ENCODE data around the gene GPC4.

GPC4 gene

DNA sequence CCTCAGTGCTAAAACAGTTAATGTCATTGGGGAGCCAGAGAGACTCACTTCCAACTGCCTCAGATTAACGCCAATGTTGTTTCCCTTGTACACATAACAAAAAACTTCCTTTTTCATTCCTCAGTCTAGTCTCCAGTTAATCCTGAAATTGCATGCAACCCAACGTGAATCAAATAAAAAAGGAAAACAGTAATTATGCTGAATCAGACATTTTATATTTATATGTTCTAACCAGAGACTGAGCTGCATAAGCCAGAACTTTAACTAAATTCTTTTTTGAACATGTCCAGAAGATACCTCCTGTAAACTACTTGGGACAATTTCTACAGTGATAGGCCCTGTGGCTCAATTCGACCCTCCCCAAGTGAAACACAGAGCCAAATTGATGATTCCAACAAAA is 4.7 kb downstream of the GPC4 start:
- H3K27ac ChIP-seq = no peak overlapping the region
- TF ChIP-seq, protein P1, sequence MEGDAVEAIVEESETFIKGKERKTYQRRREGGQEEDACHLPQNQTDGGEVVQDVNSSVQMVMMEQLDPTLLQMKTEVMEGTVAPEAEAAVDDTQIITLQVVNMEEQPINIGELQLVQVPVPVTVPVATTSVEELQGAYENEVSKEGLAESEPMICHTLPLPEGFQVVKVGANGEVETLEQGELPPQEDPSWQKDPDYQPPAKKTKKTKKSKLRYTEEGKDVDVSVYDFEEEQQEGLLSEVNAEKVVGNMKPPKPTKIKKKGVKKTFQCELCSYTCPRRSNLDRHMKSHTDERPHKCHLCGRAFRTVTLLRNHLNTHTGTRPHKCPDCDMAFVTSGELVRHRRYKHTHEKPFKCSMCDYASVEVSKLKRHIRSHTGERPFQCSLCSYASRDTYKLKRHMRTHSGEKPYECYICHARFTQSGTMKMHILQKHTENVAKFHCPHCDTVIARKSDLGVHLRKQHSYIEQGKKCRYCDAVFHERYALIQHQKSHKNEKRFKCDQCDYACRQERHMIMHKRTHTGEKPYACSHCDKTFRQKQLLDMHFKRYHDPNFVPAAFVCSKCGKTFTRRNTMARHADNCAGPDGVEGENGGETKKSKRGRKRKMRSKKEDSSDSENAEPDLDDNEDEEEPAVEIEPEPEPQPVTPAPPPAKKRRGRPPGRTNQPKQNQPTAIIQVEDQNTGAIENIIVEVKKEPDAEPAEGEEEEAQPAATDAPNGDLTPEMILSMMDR (conservative IDR thresholded peaks at IDR 0.05) = no peak
- no peak for TF ChIP-seq ZFX (IDR thresholded peaks at IDR 0.05)

DNA sequence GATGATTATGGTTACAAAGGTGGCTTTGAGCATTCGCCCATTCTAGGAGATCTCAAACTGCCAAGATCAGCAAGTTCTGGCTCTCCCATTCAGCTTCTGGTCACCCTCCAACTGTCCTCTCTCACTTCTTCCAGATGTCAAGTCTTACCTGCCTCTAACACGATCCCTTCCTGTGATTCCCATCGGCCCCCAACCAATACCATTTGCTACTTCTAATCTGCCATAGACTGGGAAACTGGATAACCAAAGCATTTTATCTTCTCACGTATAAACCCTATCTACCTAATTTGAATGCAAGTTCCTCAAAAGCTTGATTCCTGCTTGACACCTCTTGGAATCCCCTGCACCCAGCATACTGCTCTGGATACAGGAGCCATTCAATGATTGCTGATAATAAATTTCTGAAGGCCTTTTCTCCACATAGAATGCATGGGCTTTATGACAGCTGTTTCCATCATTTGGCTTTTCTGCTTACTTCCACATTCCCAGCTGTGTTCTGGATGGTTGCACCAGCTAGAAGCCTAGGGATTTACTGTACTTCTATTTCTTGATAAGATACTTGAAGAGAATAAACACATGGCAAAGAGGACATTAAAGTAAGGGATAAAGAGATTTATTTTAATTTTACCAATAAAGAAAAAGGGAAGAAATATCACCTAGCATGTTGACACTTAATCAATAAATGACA is 9.6 kb downstream of the GPC4 start:
- TF ChIP-seq, protein P1 (conservative IDR thresholded peaks at IDR 0.05) = no peak
- no peak for TF ChIP-seq ZFX (IDR thresholded peaks at IDR 0.05)
- H3K27ac ChIP-seq = no peak overlapping the region

DNA sequence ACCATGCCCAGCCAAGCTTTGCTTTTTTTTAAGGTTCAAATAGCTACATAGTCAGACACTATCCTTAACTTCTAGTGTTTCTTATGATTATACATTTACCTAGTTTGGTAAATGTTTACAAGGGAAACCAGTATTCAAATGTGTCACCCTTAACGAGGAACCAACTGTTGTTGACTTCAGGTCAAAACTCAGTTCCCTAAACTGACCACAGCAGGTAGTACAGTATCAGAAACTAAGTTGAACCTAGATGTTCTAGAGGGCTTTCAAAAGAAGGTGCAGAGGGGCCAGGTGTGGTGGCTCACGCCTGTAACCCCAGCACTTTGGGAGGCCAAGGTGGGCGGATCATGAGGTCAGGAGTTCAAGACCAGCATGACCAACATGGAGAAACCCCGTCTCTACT is 11.3 kb downstream of the GPC4 start:
- H3K27ac ChIP-seq = no peak overlapping the region
- TF ChIP-seq ZFX (IDR thresholded peaks at IDR 0.05) = no peak
- TF ChIP-seq, protein P1 (conservative IDR thresholded peaks at IDR 0.05) = no peak

DNA sequence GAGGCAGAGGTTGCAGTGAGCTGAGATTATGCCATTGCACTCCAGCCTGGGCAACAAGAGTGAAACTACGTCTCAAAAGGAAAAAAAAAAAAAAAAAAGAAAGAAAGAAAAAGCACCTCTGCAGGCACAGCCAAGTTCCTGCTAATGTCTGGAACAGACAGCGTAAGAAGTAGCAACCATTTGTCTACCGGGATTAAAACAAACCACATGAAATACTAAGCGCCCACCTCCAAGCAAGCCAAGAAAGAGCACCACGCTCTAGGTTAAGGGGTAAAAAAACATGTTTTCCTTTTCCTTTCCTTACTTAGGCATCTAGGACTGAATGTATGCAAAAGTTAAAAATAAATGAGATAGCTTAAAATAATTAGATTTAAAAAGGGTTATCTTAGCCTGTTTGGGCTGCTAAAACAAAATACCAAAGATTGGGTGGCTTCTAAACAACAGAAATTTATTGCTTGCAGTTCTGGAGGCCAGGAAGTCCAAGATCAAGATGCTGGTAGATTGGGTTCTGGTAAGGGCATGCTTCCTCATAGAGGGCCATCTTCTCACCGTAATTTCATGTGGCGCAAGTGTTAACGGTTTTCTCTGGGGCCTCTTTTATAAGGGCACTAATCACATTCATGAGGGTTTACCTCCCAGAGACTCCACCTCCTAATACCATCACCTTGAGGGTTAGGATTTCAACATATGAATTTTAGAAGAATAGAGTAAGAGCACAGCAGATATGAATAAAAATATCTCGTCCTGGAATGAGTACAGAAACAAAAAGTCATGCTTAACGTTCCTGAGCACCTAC is 12.3 kb downstream of the GPC4 start:
- TF ChIP-seq, protein P1 (conservative IDR thresholded peaks at IDR 0.05) = no peak
- no peak for TF ChIP-seq ZFX (IDR thresholded peaks at IDR 0.05)
- no peak overlapping the region for H3K27ac ChIP-seq

DNA sequence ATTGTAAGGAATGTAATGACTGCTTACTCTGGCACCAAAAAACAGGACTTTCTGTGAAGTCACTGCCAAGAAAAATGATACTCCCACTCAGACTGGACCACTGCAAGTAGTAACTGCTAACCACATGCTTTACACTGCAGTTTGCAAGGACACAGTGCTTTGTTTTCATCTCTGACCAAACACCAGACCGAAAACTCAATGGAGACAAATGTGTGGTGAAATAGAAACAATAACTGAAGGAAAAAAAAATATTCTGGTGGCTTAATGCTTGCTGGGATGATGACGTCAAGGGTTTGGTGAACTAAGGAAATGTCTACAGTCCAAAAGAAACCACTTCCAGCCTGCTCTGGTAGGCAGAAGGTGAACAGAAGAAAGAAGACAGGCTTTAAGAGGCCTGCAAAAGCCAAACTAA is 13.2 kb downstream of the GPC4 start:
- TF ChIP-seq, protein P1 (conservative IDR thresholded peaks at IDR 0.05) = no peak
- no peak for TF ChIP-seq ZFX (IDR thresholded peaks at IDR 0.05)
- no peak overlapping the region for H3K27ac ChIP-seq

DNA sequence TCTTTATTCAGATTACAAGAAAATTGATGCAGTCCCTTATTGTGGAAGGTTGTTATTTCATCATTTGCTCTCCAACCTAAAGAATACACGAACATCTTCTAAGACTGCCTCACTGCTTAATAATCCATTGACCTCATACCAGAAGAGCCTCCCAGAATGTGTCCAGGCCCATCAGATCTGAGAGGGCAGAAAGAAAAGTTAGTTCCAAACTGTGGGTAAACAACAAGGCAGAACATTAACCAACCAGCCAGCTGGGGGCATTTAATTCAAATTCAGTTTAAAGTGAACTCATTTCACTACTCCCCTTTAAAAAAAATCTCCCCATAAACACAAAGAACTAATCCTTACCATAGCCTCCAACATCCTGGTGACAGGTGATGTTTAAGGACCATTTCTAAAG is 13.8 kb downstream of the GPC4 start:
- H3K27ac ChIP-seq = no peak overlapping the region
- no peak for TF ChIP-seq ZFX (IDR thresholded peaks at IDR 0.05)
- TF ChIP-seq, protein P1 (conservative IDR thresholded peaks at IDR 0.05) = no peak

DNA sequence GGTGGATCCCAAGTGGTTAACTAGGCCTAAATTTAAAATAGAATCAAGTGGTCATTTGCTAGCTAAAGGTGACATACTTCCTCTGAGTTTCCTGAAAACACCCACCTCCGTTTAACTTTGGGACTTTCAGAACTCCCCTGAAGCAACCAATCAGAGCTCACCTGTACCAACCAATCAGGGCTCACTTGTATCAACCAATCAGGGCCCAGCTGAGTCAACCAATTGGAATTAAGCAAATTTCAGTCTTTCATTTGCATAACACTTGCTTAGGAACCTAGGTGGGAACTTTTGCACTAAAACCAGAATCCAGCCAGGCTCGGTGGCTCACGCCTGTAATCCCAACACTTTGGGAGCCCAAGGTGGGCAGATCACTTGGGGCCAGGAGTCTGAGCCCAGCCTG is 15.9 kb downstream of the GPC4 start:
- TF ChIP-seq ZFX (IDR thresholded peaks at IDR 0.05) = no peak
- TF ChIP-seq, protein P1 (conservative IDR thresholded peaks at IDR 0.05) = no peak
- H3K27ac ChIP-seq = no peak overlapping the region
